H1 (cell line): ENCODE measurements around the gene CCDC157. TPM values are rescaled to one million over a fixed set of nuclear protein-coding genes. Genes with fewer than 3 reads are reported as not detected.

Experiments
- CHD7 ChIP-seq: fragments of 300-600 bp; sonication (generic); IDR thresholded peaks from 2 replicates; pipeline ENCODE4 v1.7.1; 2012; ENCODE audit warnings: low read length, moderate library complexity, mild to moderate bottlenecking, inconsistent platforms; ENCODE audit not compliant: insufficient replicate concordance
- MAFK ChIP-seq: IDR thresholded peaks from 2 replicates; pipeline ENCODE4 v1.6.1; 2012; ENCODE audit warnings: low read depth, mild to moderate bottlenecking, improper control_type of control experiment, low read length
- MAX ChIP-seq: IDR thresholded peaks from 2 replicates; pipeline ENCODE4 v1.6.1; 2012; ENCODE audit warnings: inconsistent platforms
- NANOG ChIP-seq: IDR thresholded peaks from 2 replicates; pipeline ENCODE4 v1.6.1; 2011; ENCODE audit warnings: low read length, low read depth, mild to moderate bottlenecking, inconsistent platforms; ENCODE audit not compliant: insufficient read depth, poor library complexity, severe bottlenecking
- RAD21 ChIP-seq, 2 experiments: IDR thresholded peaks in 1 of 2; conservative IDR thresholded peaks in 1 of 2; 2 replicates each; pipeline ENCODE4 v1.6.1; 2011; ENCODE audit warnings: low read depth in 2 of 2, low read length in 2 of 2, improper control_type of control experiment in 1 of 2, inconsistent platforms in 1 of 2, mild to moderate bottlenecking in 1 of 2, moderate library complexity in 1 of 2
- SIN3A ChIP-seq, 2 experiments: IDR thresholded peaks in 1 of 2; conservative IDR thresholded peaks in 1 of 2; 2 replicates each; pipeline ENCODE4 v1.6.1; 2011 to 2012; ENCODE audit warnings: low read length in 2 of 2, improper control_type of control experiment in 1 of 2, low read depth in 1 of 2, mild to moderate bottlenecking in 1 of 2
- SIRT6 ChIP-seq: IDR thresholded peaks from one replicate; pipeline ENCODE4 v1.7.1; 2012; ENCODE audit warnings: low read length, inconsistent platforms
- SUZ12 ChIP-seq: fragments of 200-600 bp; sonication (generic); IDR thresholded peaks from 2 replicates; pipeline ENCODE4 v1.6.1; 2012; ENCODE audit warnings: mild to moderate bottlenecking, inconsistent platforms, low read length, moderate library complexity, mixed read lengths
- TAF1 ChIP-seq: IDR thresholded peaks from 2 replicates; pipeline ENCODE4 v1.6.1; 2011; ENCODE audit warnings: mild to moderate bottlenecking, low read depth, low read length
- TCF12 ChIP-seq: IDR thresholded peaks from 2 replicates; pipeline ENCODE4 v1.6.1; 2011; ENCODE audit warnings: low read depth, mild to moderate bottlenecking, low read length
- polyA plus RNA-seq, 7 experiments: library from polyadenylated mRNA; depleted of rRNA in 3 of 7; stranded (reverse) in 5 of 7; unstranded in 2 of 7; fragments of >200 nt in 5 of 7; fragments of 200-250 nt in 2 of 7; gene quantifications; 1 replicate in 5 of 7; 2 replicates in 1 of 7; 4 replicates in 1 of 7; pipeline versions ENCODE4 v1.2.1 to v1.2.3, GENCODE V29; 2011 to 2013; ENCODE audit warnings: missing spikeins in 2 of 7, mixed read lengths in 2 of 7
- total RNA-seq: library from RNA; stranded (reverse); fragmentation: NEBNext Ultra II Directional; extraction: Animal tissue kit (Norgen Biotek cat#: 25700); gene quantifications from 2 replicates; pipeline ENCODE4 v1.2.1, GENCODE V29; 2021

The CCDC157 gene
- total and polyA plus RNA-seq, 2 of the 8 experiments (the other 6 are each of a cell fraction or from before 2014, with no cell fraction given), result 4.1 to 8.4 TPM

GRCh38 chr22:30326706-30327362 is 30.0 kb upstream of the CCDC157 start, which contains the start of gene TBC1D10A (continued):
- no peak for TF ChIP-seq CHD7
- peak; percentile 45 to 73; a peak in 2 of 4 replicates for TF ChIP-seq SIN3A (conservative IDR thresholded peaks at IDR 0.05 in 1 of 2, IDR thresholded peaks at IDR 0.05 in 1 of 2; ENCODE audit: low read depth in 1 of 2, low read length in 2 of 2)
- TF ChIP-seq NANOG, result no peak
- TF ChIP-seq TAF1, result no peak; the same call in 1 of the 2 replicates
- no peak for TF ChIP-seq MAX
- no peak for TF ChIP-seq SUZ12
- TF ChIP-seq RAD21 (IDR thresholded peaks at IDR 0.05 in 1 of 2, conservative IDR thresholded peaks at IDR 0.05 in 1 of 2; ENCODE audit: low read depth in 2 of 2, low read length in 2 of 2), result no peak
- no peak for TF ChIP-seq TCF12
- no peak for TF ChIP-seq MAFK
- TF ChIP-seq SIRT6, result no peak
